Measurements from ENCODE around the gene FKBP9.
"Not testable (repeated sequence)": the region's sequence is repeated elsewhere in the genome, so short reads cannot be mapped to it uniquely, and the experiment has no call there.

The FKBP9 gene

GRCh38 chr7:32998361-32999171, 41.3 kb downstream of the FKBP9 start:
- DNase-seq (ENCODE audit: low read depth, low spot score); H3K4me3 ChIP-seq (ENCODE audit: low read length): not testable (repeated sequence)

GRCh38 chr7:32999380-32999779, 42.1 kb downstream of the FKBP9 start:
- DNase-seq (ENCODE audit: low read depth, low spot score); H3K4me3 ChIP-seq (ENCODE audit: low read length): not testable (repeated sequence)

GRCh38 chr7:33003111-33003510, 45.9 kb downstream of the FKBP9 start:
- not testable (repeated sequence) for H3K4me3 ChIP-seq (ENCODE audit: low read length); DNase-seq (ENCODE audit: low read depth, low spot score)

- H3K4me3 ChIP-seq (ENCODE audit: low read length); DNase-seq (ENCODE audit: low read depth, low spot score): not testable (repeated sequence)
Measured at GRCh38 chr7:33004104-33004616, 46.9 kb downstream of the FKBP9 start.

GRCh38 chr7:33005193-33005592, 48.0 kb downstream of the FKBP9 start:
- not testable (repeated sequence) for DNase-seq (ENCODE audit: low read depth, low spot score); H3K4me3 ChIP-seq (ENCODE audit: low read length)

- H3K4me3 ChIP-seq (ENCODE audit: low read length); DNase-seq (ENCODE audit: low read depth, low spot score): not testable (repeated sequence)
Measured at GRCh38 chr7:33005690-33006089, 48.5 kb downstream of the FKBP9 start.

GRCh38 chr7:33009734-33010133, 52.5 kb downstream of the FKBP9 start:
- H3K4me3 ChIP-seq (ENCODE audit: low read length), result no peak overlapping the region
- DNase-seq (ENCODE audit: low read depth, low spot score), result no peak

- H3K4me3 ChIP-seq (ENCODE audit: low read length), result no peak overlapping the region
- no peak for DNase-seq (ENCODE audit: low read depth, low spot score)
Measured at GRCh38 chr7:33012364-33012763, 55.1 kb downstream of the FKBP9 start.

- DNase-seq (ENCODE audit: low read depth, low spot score), result no peak
- no peak overlapping the region for H3K4me3 ChIP-seq (ENCODE audit: low read length)
Measured at GRCh38 chr7:33024189-33024757, 67.0 kb downstream of the FKBP9 start.

- H3K4me3 ChIP-seq (ENCODE audit: low read length), result no peak overlapping the region
- no peak for DNase-seq (ENCODE audit: low read depth, low spot score)
Measured at GRCh38 chr7:33035776-33036175, 78.5 kb downstream of the FKBP9 start.

- no peak for DNase-seq (ENCODE audit: low read depth, low spot score)
- H3K4me3 ChIP-seq (ENCODE audit: low read length), result no peak overlapping the region
Measured at GRCh38 chr7:33038639-33039038, 81.4 kb downstream of the FKBP9 start.

GRCh38 chr7:33039257-33039902, 82.1 kb downstream of the FKBP9 start:
- H3K4me3 ChIP-seq (ENCODE audit: low read length), result peak overlapping the region; percentile 34
- DNase-seq (ENCODE audit: low read depth, low spot score), result no peak

GRCh38 chr7:33039903-33040292, 82.7 kb downstream of the FKBP9 start:
- DNase-seq (ENCODE audit: low read depth, low spot score), result no peak
- peak overlapping the region; percentile 34 for H3K4me3 ChIP-seq (ENCODE audit: low read length)

GRCh38 chr7:33040803-33041516, 83.7 kb downstream of the FKBP9 start:
- no peak for DNase-seq (ENCODE audit: low read depth, low spot score)

GRCh38 chr7:33041631-33042428, 84.6 kb downstream of the FKBP9 start:
- no peak for DNase-seq (ENCODE audit: low read depth, low spot score)
- H3K4me3 ChIP-seq (ENCODE audit: low read length), result no peak overlapping the region

More at GRCh38 chr7:33040803-33041516, 83.7 kb downstream of the FKBP9 start:
- H3K4me3 ChIP-seq (ENCODE audit: low read length), result no peak overlapping the region

- DNase-seq (ENCODE audit: low read depth, low spot score), result no peak
- no peak overlapping the region for H3K4me3 ChIP-seq (ENCODE audit: low read length)
Measured at GRCh38 chr7:33043501-33044400, 86.5 kb downstream of the FKBP9 start.

GRCh38 chr7:33044401-33044718, 87.1 kb downstream of the FKBP9 start:
- H3K4me3 ChIP-seq (ENCODE audit: low read length), result no peak overlapping the region
- no peak for DNase-seq (ENCODE audit: low read depth, low spot score)

- DNase-seq (ENCODE audit: low read depth, low spot score), result no peak
- H3K4me3 ChIP-seq (ENCODE audit: low read length), result no peak overlapping the region
Measured at GRCh38 chr7:33044986-33045385, 87.7 kb downstream of the FKBP9 start.
